C4-2B (cell line): Measurements from ENCODE around the gene TOPBP1.

Source experiments
- H3K27ac ChIP-seq: fragments of 450-650 bp; 2 replicates; pipeline ENCODE4 v1.5.1; 2017
- CTCF ChIP-seq: fragments of 450-650 bp; conservative IDR thresholded peaks from 2 replicates; pipeline ENCODE4 v1.5.1; 2017; ENCODE audit warnings: mild to moderate bottlenecking
- ZFX ChIP-seq: fragments of 450-650 bp; IDR thresholded peaks from 2 replicates; pipeline ENCODE4 v1.6.1; 2017

The TOPBP1 gene

GRCh38 chr3:133700351-133700750 lies 38.6 kb upstream of the TOPBP1 start:
- TF ChIP-seq CTCF (no peak), ZFX (no peak)
- H3K27ac ChIP-seq = no peak overlapping the region

DNA sequence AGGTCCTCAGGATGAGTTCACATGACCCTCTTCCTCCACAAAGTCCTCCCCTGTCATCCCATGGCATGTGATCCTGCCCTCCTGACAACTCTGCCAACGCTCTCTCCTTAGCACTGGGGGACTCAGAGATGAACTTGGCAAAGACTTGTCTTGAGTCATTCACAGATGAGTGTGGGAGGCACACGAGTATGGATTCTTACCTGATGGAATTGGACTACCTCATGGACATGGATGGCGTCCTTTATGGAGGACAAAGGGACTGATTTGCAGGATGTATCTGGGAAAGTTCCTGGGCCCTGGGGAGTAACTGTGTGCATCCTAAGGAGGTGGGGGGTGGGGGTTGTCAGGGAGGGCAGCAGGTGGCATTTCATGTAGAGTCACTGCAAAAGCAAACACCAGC lies 38.2 kb upstream of the TOPBP1 start:
- TF ChIP-seq CTCF = no peak
- no peak for TF ChIP-seq ZFX
- H3K27ac ChIP-seq = no peak overlapping the region

DNA sequence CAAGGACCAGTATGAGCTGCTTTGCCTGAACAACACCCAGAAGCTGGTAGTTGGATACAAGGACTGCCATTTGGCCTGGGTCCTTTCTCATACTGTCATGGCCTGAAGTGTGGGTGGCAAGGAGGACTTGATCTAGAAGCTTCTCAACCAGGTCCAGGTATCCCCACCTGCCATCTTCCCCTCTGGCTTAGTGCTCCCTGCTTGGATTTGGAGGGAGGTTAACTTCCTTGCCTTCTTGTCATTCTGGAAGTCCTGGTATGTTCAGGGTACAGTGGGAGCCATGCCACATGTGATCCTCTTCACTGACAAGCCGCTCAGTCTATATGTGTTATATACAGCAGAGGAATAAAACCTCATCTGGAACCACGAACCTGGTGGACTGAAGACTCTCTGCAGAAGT lies 37.7 kb upstream of the TOPBP1 start:
- TF ChIP-seq ZFX = no peak
- no peak for TF ChIP-seq CTCF
- no peak overlapping the region for H3K27ac ChIP-seq

- TF ChIP-seq CTCF = no peak
- no peak for TF ChIP-seq ZFX
Observed at GRCh38 chr3:133697960-133698359, 36.2 kb upstream of the TOPBP1 start.

GRCh38 chr3:133695560-133696171 lies 33.9 kb upstream of the TOPBP1 start:
- no peak overlapping the region for H3K27ac ChIP-seq

More at GRCh38 chr3:133697960-133698359, 36.2 kb upstream of the TOPBP1 start:
- H3K27ac ChIP-seq = no peak overlapping the region

DNA sequence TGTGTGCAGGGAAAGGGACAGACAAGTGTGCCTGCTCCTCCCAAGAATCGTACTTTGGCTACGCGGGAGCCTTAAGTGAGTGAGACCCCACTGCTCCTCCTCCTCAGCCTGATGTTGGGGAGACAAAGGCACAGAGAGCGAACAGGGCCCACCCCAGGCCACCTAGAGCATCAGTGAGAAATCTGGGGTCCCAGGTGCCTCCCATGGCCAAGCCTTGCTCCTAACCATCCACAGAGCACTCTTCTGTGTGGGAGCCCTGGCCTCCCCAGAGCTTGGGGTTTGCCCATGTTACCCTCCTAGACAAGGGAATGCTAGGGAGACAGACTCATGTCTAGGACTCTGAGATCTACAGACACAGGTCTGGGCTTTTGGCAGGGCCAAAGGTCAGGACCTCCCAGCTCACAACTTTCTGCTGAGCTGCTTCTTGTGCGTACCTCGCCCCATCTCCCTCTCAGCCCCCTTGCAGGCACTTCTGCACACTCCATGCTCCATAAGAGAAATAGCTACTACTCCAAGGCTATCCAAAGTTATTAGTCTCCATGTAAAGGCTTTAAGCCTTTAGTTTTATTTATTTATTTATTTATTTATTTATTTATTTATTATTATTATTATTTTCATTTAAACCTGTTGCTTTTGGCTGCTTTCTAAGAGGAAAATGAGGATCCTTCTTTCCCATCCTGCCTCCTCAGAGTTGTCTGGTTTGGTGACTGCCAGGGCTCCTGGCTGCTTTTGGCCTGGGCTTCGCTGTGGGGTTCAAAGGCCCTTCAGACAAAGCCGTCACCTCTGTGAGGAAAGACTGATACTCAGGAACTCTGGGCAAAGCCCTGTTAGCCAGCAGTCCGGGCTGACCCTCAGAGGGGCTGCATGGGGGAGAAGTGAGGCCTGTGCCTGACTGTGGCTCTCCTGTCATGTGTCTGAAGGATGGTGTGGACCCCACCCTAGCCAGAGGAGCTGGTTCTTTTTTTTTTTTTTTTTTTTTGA lies 32.8 kb upstream of the TOPBP1 start:
- no peak for TF ChIP-seq ZFX
- no peak for TF ChIP-seq CTCF
- no peak overlapping the region for H3K27ac ChIP-seq

More at GRCh38 chr3:133695560-133696171, 33.9 kb upstream of the TOPBP1 start:
- no peak for TF ChIP-seq CTCF
- TF ChIP-seq ZFX = no peak

DNA sequence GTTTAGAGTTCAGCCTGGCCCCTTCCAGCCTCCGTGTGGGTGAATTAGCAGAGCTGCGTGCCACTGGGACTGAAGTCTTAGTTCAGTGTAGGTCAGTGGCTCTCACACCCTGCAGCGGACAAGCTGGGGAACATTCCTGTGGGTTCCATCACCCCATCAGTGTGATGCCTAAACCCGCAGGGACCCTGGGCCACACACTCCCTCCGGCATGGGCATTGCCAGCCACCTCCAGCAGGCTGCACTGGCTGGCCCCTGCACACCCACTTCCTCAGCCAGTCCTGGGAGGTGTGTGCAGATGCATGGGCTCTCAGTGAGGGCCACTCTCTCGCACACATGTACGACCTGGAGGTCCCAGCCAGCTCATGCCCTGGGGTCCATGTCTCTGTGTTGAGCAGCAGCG lies 32.1 kb upstream of the TOPBP1 start:
- no peak overlapping the region for H3K27ac ChIP-seq
- TF ChIP-seq CTCF (no peak), ZFX (no peak)
